Caco-2 (cell line): Measurements from ENCODE around the gene NRCAM. TPM values are rescaled to one million over a fixed set of nuclear protein-coding genes. Genes with fewer than 3 reads are reported as not detected.

Source experiments
- BruUV-seq: library from RNA; stranded (reverse); fragments of 400-500 nt; replicated peaks from 2 replicates; lab custom pipeline; 2021; lab: Mats Ljungman, UMichigan
- CTCF ChIA-PET: fragments of 300-600 bp; sonication (Branson Sonifier 250); formaldehyde crosslinking; loops from one replicate; lab custom pipeline; 2022; ENCODE audit warnings: antibody characterized with exemption; lab: Charles Lee
- POLR2A ChIA-PET: fragments of 300-600 bp; sonication (Branson Sonifier 250); formaldehyde crosslinking; loops from one replicate; lab custom pipeline; 2022; ENCODE audit warnings: antibody characterized with exemption; lab: Charles Lee
- DNase-seq, 2 experiments: peaks; one replicate each; pipeline versions ENCODE4 v3.0.0 to v3.0.0-alpha.2; 2020 to 2022
- H3K27me3 ChIP-seq: replicated peaks from 2 replicates; pipeline ENCODE4 v1.6.0; 2011; ENCODE audit warnings: low read length; ENCODE audit not compliant: control insufficient read depth, insufficient read depth
- H3K36me3 ChIP-seq: 2 replicates; pipeline ENCODE4 v1.5.1; 2011; ENCODE audit warnings: low read length; ENCODE audit not compliant: control insufficient read depth, insufficient read depth
- H3K4me1 ChIP-seq: fragments of 250-450 bp; sonication (Bioruptor Pico); 2 replicates; pipeline ENCODE4 v1.5.1; 2020; ENCODE audit warnings: mild to moderate bottlenecking
- H3K4me3 ChIP-seq: 2 replicates; pipeline ENCODE4 v1.5.1; 2011; ENCODE audit warnings: low read depth, mild to moderate bottlenecking, control low read depth, low read length
- H3K9me3 ChIP-seq: fragments of 250-450 bp; sonication (Bioruptor Pico); 2 replicates; pipeline ENCODE4 v1.5.1; 2020; ENCODE audit warnings: mild to moderate bottlenecking, moderate library complexity
- H3K27ac Mint-ChIP-seq: one replicate; pipeline ENCODE4 v1.8.0; 2022; ENCODE audit warnings: mixed read lengths; ENCODE audit not compliant: unreplicated experiment
- H3K27me3 Mint-ChIP-seq: one replicate; pipeline ENCODE4 v1.8.0; 2022; ENCODE audit warnings: mixed read lengths; ENCODE audit not compliant: insufficient read depth, unreplicated experiment
- H3K36me3 Mint-ChIP-seq: one replicate; pipeline ENCODE4 v1.8.0; 2022; ENCODE audit warnings: mild to moderate bottlenecking, mixed read lengths; ENCODE audit not compliant: insufficient read depth, unreplicated experiment
- H3K4me1 Mint-ChIP-seq: one replicate; pipeline ENCODE4 v1.8.0; 2022; ENCODE audit warnings: low read depth, mixed read lengths; ENCODE audit not compliant: unreplicated experiment
- H3K4me3 Mint-ChIP-seq: one replicate; pipeline ENCODE4 v1.8.0; 2022; ENCODE audit warnings: mild to moderate bottlenecking, moderate library complexity, mixed read lengths; ENCODE audit not compliant: unreplicated experiment
- H3K9me3 Mint-ChIP-seq: one replicate; pipeline ENCODE4 v1.8.0; 2022; ENCODE audit warnings: mixed read lengths; ENCODE audit not compliant: unreplicated experiment
- CTCF ChIP-seq, 2 experiments: fragments of 200-600 bp in 1 of 2; IDR thresholded peaks; 1 replicate in 1 of 2; 2 replicates in 1 of 2; pipeline versions ENCODE4 v1.5.1 to v1.8.0; 2011 to 2022; ENCODE audit warnings: antibody characterized with exemption in 1 of 2, control low read depth in 1 of 2, inconsistent platforms in 1 of 2, low read depth in 1 of 2, low read length in 1 of 2, mild to moderate bottlenecking in 1 of 2, moderate library complexity in 1 of 2; ENCODE audit not compliant: insufficient read depth in 1 of 2, severe bottlenecking in 1 of 2, unreplicated experiment in 1 of 2
- intact Hi-C: fragments of 100-400 bp; cut with micrococcal nuclease; formaldehyde crosslinking; loops from one replicate; pipeline ENCODE4 v1.10.0; 2022; ENCODE audit not compliant: unreplicated experiment
- total RNA-seq: library from RNA; stranded (reverse); gene quantifications from 2 replicates; pipeline ENCODE4 v1.2.3, GENCODE V29; 2022

NRCAM gene
- total RNA-seq, 1 experiment from 2014 or later = 96.2 TPM

DNA sequence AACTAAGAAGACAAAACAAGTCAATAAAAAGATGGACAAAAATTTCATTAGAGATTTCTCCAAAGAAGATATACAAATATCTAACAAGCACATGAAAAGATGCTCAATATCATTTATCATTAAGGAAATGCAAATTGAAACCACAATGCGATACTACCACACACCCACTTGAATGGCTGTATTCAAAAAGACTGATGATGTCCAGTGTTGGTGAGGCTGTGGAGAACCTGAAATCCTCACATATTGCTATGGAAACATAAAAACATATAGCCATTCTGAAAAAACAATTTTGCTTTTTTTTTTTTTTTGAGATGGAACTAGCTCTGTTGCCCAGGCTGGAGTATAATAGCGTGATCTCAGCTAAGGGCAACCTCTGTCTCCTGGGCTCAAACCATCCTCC lies 202.0 kb downstream of the NRCAM start:
- intact Hi-C loops = no loop called here
- peaks cover 16% of the 10 kb centered on the region for H3K4me1 Mint-ChIP-seq
- H3K27me3 Mint-ChIP-seq = no peaks in the 10 kb centered on the region
- no peaks in the 10 kb centered on the region for H3K9me3 ChIP-seq
- TF ChIP-seq CTCF (IDR thresholded peaks at IDR 0.05; ENCODE audit: insufficient read depth in 1 of 2, low read depth in 1 of 2, low read length in 1 of 2, severe bottlenecking in 1 of 2, unreplicated experiment in 1 of 2) = no peak
- H3K36me3 Mint-ChIP-seq = peaks cover 19% of the 10 kb centered on the region
- H3K4me3 Mint-ChIP-seq = no peak overlapping the region
- H3K4me1 ChIP-seq = peaks cover 9% of the 10 kb centered on the region
- ChIA-PET POLR2A (no interaction called here), CTCF (no interaction called here)
- DNase-seq = no peak
- BruUV-seq = no TSS peak
- H3K27me3 ChIP-seq = no peaks in the 10 kb centered on the region
- H3K36me3 ChIP-seq = no peaks in the 10 kb centered on the region
- H3K4me3 ChIP-seq = no peak overlapping the region
- H3K9me3 Mint-ChIP-seq = no peaks in the 10 kb centered on the region
- H3K27ac Mint-ChIP-seq = no peak overlapping the region

DNA sequence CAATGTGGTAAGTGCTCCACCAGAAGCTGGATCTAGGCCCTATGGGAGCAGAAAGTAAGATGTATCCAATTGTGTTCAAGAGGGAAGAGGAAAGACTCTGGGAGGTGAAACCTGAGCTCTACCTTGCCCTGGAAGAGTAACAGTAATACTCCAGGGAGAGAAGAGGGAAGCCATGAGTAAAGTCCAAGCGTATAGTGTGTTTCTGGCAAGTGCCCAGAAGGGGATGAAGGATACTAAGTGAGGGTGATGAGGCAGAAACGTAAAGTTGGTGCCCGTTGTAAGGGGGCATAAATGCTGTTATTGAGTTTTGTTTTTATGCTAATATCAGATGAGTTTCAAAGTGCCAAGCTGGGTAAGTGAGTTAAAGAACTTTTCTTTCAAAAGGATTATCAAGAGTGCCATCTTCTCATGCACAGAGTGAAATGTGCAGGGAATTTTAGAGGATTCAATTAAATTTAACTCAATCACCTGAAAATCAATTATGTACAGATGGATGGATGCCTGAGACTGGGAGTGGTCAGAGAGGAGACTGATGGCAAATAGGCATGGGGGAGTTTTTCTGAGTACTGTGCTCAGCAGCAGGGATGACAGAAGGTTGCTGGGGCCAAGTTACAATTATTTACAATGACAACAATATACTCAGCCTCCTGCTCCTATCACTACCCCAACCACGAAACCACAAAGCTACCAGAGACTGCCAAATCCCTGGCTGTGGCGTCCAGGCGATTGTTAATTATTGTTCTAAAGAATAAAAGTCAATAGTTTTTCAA lies 202.8 kb downstream of the NRCAM start:
- H3K9me3 ChIP-seq = no peaks in the 10 kb centered on the region
- no peaks in the 10 kb centered on the region for H3K27me3 ChIP-seq
- ChIA-PET POLR2A (no interaction called here), CTCF (interaction anchor here (0.6 kb wide), 1 partner anchor 45 kb away, joined by 5 read pairs; no protein-coding TSS in a partner anchor)
- H3K4me1 ChIP-seq = peaks cover 16% of the 10 kb centered on the region
- no peak overlapping the region for H3K27ac Mint-ChIP-seq
- H3K27me3 Mint-ChIP-seq = no peaks in the 10 kb centered on the region
- no TSS peak for BruUV-seq
- H3K36me3 Mint-ChIP-seq = peaks cover 19% of the 10 kb centered on the region
- no peaks in the 10 kb centered on the region for H3K36me3 ChIP-seq
- H3K4me1 Mint-ChIP-seq = peaks cover 22% of the 10 kb centered on the region
- no peak for DNase-seq
- no peak overlapping the region for H3K4me3 Mint-ChIP-seq
- no peaks in the 10 kb centered on the region for H3K9me3 Mint-ChIP-seq
- TF ChIP-seq CTCF (IDR thresholded peaks at IDR 0.05; ENCODE audit: insufficient read depth in 1 of 2, low read depth in 1 of 2, low read length in 1 of 2, severe bottlenecking in 1 of 2, unreplicated experiment in 1 of 2) = no peak
- intact Hi-C loops = no loop called here
- no peak overlapping the region for H3K4me3 ChIP-seq

- POLR2A ChIA-PET = no interaction called here
- no TSS peak for BruUV-seq
- H3K4me1 ChIP-seq = peaks cover 26% of the 10 kb centered on the region
- no peaks in the 10 kb centered on the region for H3K27me3 ChIP-seq
- CTCF ChIA-PET = no interaction called here
- no peak for TF ChIP-seq CTCF (IDR thresholded peaks at IDR 0.05; ENCODE audit: insufficient read depth in 1 of 2, low read depth in 1 of 2, low read length in 1 of 2, severe bottlenecking in 1 of 2, unreplicated experiment in 1 of 2)
- no peaks in the 10 kb centered on the region for H3K36me3 ChIP-seq
- no peaks in the 10 kb centered on the region for H3K27me3 Mint-ChIP-seq
- no peak overlapping the region for H3K4me3 Mint-ChIP-seq
- no peaks in the 10 kb centered on the region for H3K9me3 ChIP-seq
- intact Hi-C loops = no loop called here
- peaks cover 13% of the 10 kb centered on the region for H3K36me3 Mint-ChIP-seq
- peaks cover 30% of the 10 kb centered on the region for H3K4me1 Mint-ChIP-seq
- H3K9me3 Mint-ChIP-seq = no peaks in the 10 kb centered on the region
- no peak overlapping the region for H3K4me3 ChIP-seq
- H3K27ac Mint-ChIP-seq = no peak overlapping the region
- DNase-seq = no peak
These were observed 204.1 kb downstream of the NRCAM start for GRCh38 chr7:108252177-108252576.
